ENCODE results near the gene SERINC3. TPM values are rescaled to one million over a fixed set of nuclear protein-coding genes. Genes with fewer than 3 reads are reported as not detected.

The SERINC3 gene
- total RNA-seq, 1 donor from 2014 or later, result 94.3 TPM

- Mint-ChIP-seq H3K9me3 (ENCODE audit: unreplicated experiment) (no peaks in the 10 kb centered on the region), H3K36me3 (ENCODE audit: low read depth, unreplicated experiment) (no peaks in the 10 kb centered on the region), H3K27me3 (ENCODE audit: low read depth, unreplicated experiment) (peaks cover 9% of the 10 kb centered on the region), H3K4me3 (ENCODE audit: unreplicated experiment) (no peak overlapping the region), H3K4me1 (ENCODE audit: low read depth, unreplicated experiment) (no peaks in the 10 kb centered on the region), H3K27ac (ENCODE audit: unreplicated experiment) (no peak overlapping the region)
- Histone ChIP-seq H3K4me2 (ENCODE audit: low read length) (no peak overlapping the region), H3K79me2 (ENCODE audit: insufficient read depth, low read length) (no peaks in the 10 kb centered on the region), H3K9me3 (ENCODE audit: insufficient read depth, low read depth, low read length) (no peaks in the 10 kb centered on the region), H3K27ac (ENCODE audit: low read depth, low read length) (no peak overlapping the region), H2AFZ (ENCODE audit: low read depth, low read length) (no peak overlapping the region), H4K20me1 (ENCODE audit: insufficient read depth, low read length) (no peaks in the 10 kb centered on the region), H3K27me3 (ENCODE audit: insufficient read depth, low read length) (peaks cover 15% of the 10 kb centered on the region), H3K36me3 (ENCODE audit: insufficient read depth, low read length) (no peaks in the 10 kb centered on the region), H3K4me3 (ENCODE audit: insufficient read depth, low read depth, low read length) (no peak overlapping the region), H3K4me1 (ENCODE audit: insufficient read depth, low read length) (no peaks in the 10 kb centered on the region), H3K9ac (ENCODE audit: low read length) (no peak overlapping the region)
- no peak for FAIRE-seq
- DNase-seq (ENCODE audit: low read depth), result no peak
- TF ChIP-seq EZH2 (IDR thresholded peaks at IDR 0.05; ENCODE audit: insufficient read depth, low read length) (no peak), CTCF (IDR thresholded peaks at IDR 0.05; ENCODE audit: insufficient read depth, low read depth, low read length) (no peak)
These were observed 67.4 kb downstream of the SERINC3 start for GRCh38 chr20:44454306-44454963.

- Histone ChIP-seq H3K79me2 (ENCODE audit: insufficient read depth, low read length) (no peaks in the 10 kb centered on the region), H3K9me3 (ENCODE audit: insufficient read depth, low read depth, low read length) (no peaks in the 10 kb centered on the region), H3K4me1 (ENCODE audit: insufficient read depth, low read length) (no peaks in the 10 kb centered on the region), H2AFZ (ENCODE audit: low read depth, low read length) (no peak overlapping the region), H4K20me1 (ENCODE audit: insufficient read depth, low read length) (no peaks in the 10 kb centered on the region), H3K4me3 (ENCODE audit: insufficient read depth, low read depth, low read length) (no peak overlapping the region), H3K36me3 (ENCODE audit: insufficient read depth, low read length) (no peaks in the 10 kb centered on the region), H3K9ac (ENCODE audit: low read length) (no peak overlapping the region), H3K4me2 (ENCODE audit: low read length) (no peak overlapping the region), H3K27ac (ENCODE audit: low read depth, low read length) (no peak overlapping the region), H3K27me3 (ENCODE audit: insufficient read depth, low read length) (peaks cover 13% of the 10 kb centered on the region)
- Mint-ChIP-seq H3K4me3 (ENCODE audit: unreplicated experiment) (no peak overlapping the region), H3K27ac (ENCODE audit: unreplicated experiment) (no peak overlapping the region), H3K4me1 (ENCODE audit: low read depth, unreplicated experiment) (no peaks in the 10 kb centered on the region), H3K9me3 (ENCODE audit: unreplicated experiment) (no peaks in the 10 kb centered on the region), H3K36me3 (ENCODE audit: low read depth, unreplicated experiment) (no peaks in the 10 kb centered on the region), H3K27me3 (ENCODE audit: low read depth, unreplicated experiment) (peaks cover 31% of the 10 kb centered on the region)
- FAIRE-seq (no peak), DNase-seq (ENCODE audit: low read depth) (no peak)
- TF ChIP-seq CTCF (IDR thresholded peaks at IDR 0.05; ENCODE audit: insufficient read depth, low read depth, low read length) (no peak), EZH2 (IDR thresholded peaks at IDR 0.05; ENCODE audit: insufficient read depth, low read length) (no peak)
These were observed 70.9 kb downstream of the SERINC3 start for GRCh38 chr20:44450903-44451450.

GRCh38 chr20:44450281-44450889 is 71.5 kb downstream of the SERINC3 start:
- no peaks in the 10 kb centered on the region for H3K36me3 ChIP-seq (ENCODE audit: insufficient read depth, low read length)
- H3K79me2 ChIP-seq (ENCODE audit: insufficient read depth, low read length), result no peaks in the 10 kb centered on the region
- Mint-ChIP-seq H3K9me3 (ENCODE audit: unreplicated experiment) (no peaks in the 10 kb centered on the region), H3K4me1 (ENCODE audit: low read depth, unreplicated experiment) (no peaks in the 10 kb centered on the region), H3K36me3 (ENCODE audit: low read depth, unreplicated experiment) (no peaks in the 10 kb centered on the region), H3K27ac (ENCODE audit: unreplicated experiment) (no peak overlapping the region), H3K4me3 (ENCODE audit: unreplicated experiment) (no peak overlapping the region), H3K27me3 (ENCODE audit: low read depth, unreplicated experiment) (peaks cover 36% of the 10 kb centered on the region)
- no peak overlapping the region for H3K4me2 ChIP-seq (ENCODE audit: low read length)
- H3K4me3 ChIP-seq (ENCODE audit: insufficient read depth, low read depth, low read length), result no peak overlapping the region
- peaks cover 19% of the 10 kb centered on the region for H3K27me3 ChIP-seq (ENCODE audit: insufficient read depth, low read length)
- no peak overlapping the region for H3K9ac ChIP-seq (ENCODE audit: low read length)
- H3K9me3 ChIP-seq (ENCODE audit: insufficient read depth, low read depth, low read length), result no peaks in the 10 kb centered on the region
- TF ChIP-seq CTCF (IDR thresholded peaks at IDR 0.05; ENCODE audit: insufficient read depth, low read depth, low read length) (no peak), EZH2 (IDR thresholded peaks at IDR 0.05; ENCODE audit: insufficient read depth, low read length) (no peak)
- FAIRE-seq (no peak), DNase-seq (ENCODE audit: low read depth) (no peak)
- H3K27ac ChIP-seq (ENCODE audit: low read depth, low read length), result no peak overlapping the region
- H4K20me1 ChIP-seq (ENCODE audit: insufficient read depth, low read length), result no peaks in the 10 kb centered on the region
- no peaks in the 10 kb centered on the region for H3K4me1 ChIP-seq (ENCODE audit: insufficient read depth, low read length)
- no peak overlapping the region for H2AFZ ChIP-seq (ENCODE audit: low read depth, low read length)

All from astrocyte (in vitro differentiated cells and primary cell).